GM12892 (cell line): ENCODE results near the gene MADCAM1.

Source experiments
- POLR2A ChIP-seq: IDR thresholded peaks from 2 replicates; pipeline ENCODE4 v1.6.1; 2011; ENCODE audit warnings: low read depth, low read length, control low read depth
- POLR2AphosphoS5 ChIP-seq: IDR thresholded peaks from 2 replicates; pipeline ENCODE4 v1.6.1; 2011; ENCODE audit warnings: low read depth, low read length, control low read depth
- TAF1 ChIP-seq: IDR thresholded peaks from 2 replicates; pipeline ENCODE4 v1.6.1; 2011; ENCODE audit warnings: low read depth, mild to moderate bottlenecking, control low read depth, low read length, borderline replicate concordance

DNA sequence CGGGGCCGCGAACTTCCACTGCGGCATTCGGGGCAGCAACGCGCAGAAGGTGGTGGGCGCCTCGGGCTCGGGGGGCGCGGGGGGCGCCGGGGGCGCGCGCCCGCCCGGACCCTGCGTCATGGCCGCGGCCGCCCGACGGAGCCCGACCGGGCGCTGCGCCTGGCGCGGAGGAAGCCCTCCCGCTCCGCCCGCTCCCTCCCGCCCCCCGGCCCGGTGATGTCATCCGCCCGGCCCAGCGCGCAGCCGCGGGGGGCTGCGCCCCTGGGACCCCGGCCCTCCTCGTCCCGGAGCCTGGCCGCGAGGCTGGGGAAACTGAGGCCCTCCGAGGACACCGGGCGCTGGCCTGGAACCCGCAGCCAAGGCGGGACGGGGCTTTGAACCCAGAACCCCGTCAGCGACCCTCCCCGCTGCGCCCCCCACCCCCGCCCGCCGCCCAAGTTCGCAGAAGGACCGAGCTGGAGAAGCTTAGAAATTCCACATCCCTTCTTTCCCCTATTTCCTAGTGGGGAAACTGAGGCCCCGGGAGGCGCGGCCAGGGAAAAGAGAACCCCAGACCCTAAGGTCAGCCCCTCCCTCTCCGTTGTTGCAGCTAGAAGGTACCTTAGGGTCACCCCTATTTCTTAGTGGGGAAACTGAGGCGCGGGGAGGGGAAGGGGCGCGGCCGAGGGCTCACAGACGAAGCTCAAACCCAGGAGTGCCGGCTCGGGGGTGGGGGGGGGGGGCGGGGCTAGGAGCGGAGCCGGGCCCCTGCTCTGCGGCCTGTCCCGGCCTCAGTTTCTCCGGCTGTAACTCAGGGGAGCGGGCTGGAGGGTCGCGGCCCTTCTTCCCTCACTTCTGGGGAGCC is 35.2 kb upstream of the MADCAM1 start, which contains the start of gene SHC2:
- no peak for TF ChIP-seq POLR2A
- TF ChIP-seq TAF1 = no peak
- TF ChIP-seq POLR2AphosphoS5 = no peak
